Chondrocyte (in vitro differentiated cells): Measurements from ENCODE around the gene MMP7. TPM values are rescaled to one million over a fixed set of nuclear protein-coding genes. Genes with fewer than 3 reads are reported as not detected.

ENCODE experiments used
- DNase-seq: peaks from one replicate; pipeline ENCODE4 v3.0.0; 2021; ENCODE audit warnings: mixed read lengths, low spot score
- H3K27ac Mint-ChIP-seq: one replicate; pipeline ENCODE4 v1.8.0; 2021; ENCODE audit warnings: mild to moderate bottlenecking, moderate library complexity, mixed read lengths; ENCODE audit not compliant: unreplicated experiment
- H3K27me3 Mint-ChIP-seq: 2 replicates; pipeline ENCODE4 v1.8.0; 2021; ENCODE audit warnings: low read depth, mixed read lengths
- H3K36me3 Mint-ChIP-seq: 2 replicates; pipeline ENCODE4 v1.8.0; 2021; ENCODE audit warnings: low read depth, mixed read lengths
- H3K4me1 Mint-ChIP-seq: 2 replicates; pipeline ENCODE4 v1.8.0; 2021; ENCODE audit warnings: low read depth, mild to moderate bottlenecking, mixed read lengths
- H3K4me3 Mint-ChIP-seq: one replicate; pipeline ENCODE4 v1.8.0; 2021; ENCODE audit warnings: mild to moderate bottlenecking, moderate library complexity, mixed read lengths; ENCODE audit not compliant: unreplicated experiment
- H3K9me3 Mint-ChIP-seq: 2 replicates; pipeline ENCODE4 v1.8.0; 2021; ENCODE audit warnings: low read depth, mixed read lengths
- CTCF ChIP-seq: fragments of 200-600 bp; sonication (generic); IDR thresholded peaks from 2 replicates; pipeline ENCODE4 v1.5.0; 2021; ENCODE audit warnings: antibody characterized with exemption, mild to moderate bottlenecking, moderate library complexity
- long read RNA-seq: library from polyadenylated mRNA; stranded (forward); transcript quantifications from one replicate; pipeline ENCODE4 v2.0.0, GENCODE V29; 2021
- total RNA-seq: library from RNA; stranded (reverse); gene quantifications from 3 replicates; pipeline ENCODE4 v1.2.1, GENCODE V29; 2021

MMP7 gene
- total RNA-seq = 0.50 to 0.51 TPM in 2 of 3 replicates, not detected in the other
- long read RNA-seq = 0 reads

DNA sequence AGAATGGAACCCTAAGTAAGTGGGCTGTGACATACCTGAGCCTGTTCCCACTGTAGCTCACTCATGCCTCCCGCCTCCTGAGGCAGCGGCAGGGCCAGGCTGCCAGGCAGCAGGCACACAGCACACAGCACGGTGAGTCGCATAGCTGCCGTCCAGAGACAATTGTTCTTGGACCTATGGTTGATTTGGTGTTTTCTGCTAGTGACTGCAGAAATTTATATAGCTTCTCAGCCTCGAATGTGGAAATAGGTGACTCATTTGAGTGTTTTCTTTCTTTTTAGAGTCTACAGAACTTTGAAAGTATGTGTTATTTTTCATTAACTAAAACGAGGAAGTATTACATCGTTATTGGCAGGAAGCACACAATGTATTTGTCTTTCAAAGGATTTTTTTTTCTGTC lies at the start of gene MMP7:
Gene MMP7, minus strand, starts transcription at position 190 of the 400 bp plus-strand sequence. Its CDS starts 47 bp downstream, at position 143.
- H3K4me3 Mint-ChIP-seq = peak within 1 kb of the TSS; percentile 8
- peak within 1 kb of the TSS; percentile 9 for H3K27ac Mint-ChIP-seq

GRCh38 chr11:102577723-102578122 lies 47.2 kb upstream of the MMP7 start:
- Mint-ChIP-seq H3K4me3 (no peak overlapping the region), H3K4me1 (peaks cover 8% of the 10 kb centered on the region), H3K27me3 (no peaks in the 10 kb centered on the region), H3K9me3 (no peaks in the 10 kb centered on the region), H3K27ac (no peak overlapping the region), H3K36me3 (no peaks in the 10 kb centered on the region)
- no peak for DNase-seq
- no peak for TF ChIP-seq CTCF

More for the DNA sequence above, at the start of gene MMP7:
- no peaks in the 10 kb centered on the region for H3K9me3 Mint-ChIP-seq
- H3K4me1 Mint-ChIP-seq = peaks cover 9% of the 10 kb centered on the region
- no peak for TF ChIP-seq CTCF
- DNase-seq = peak; percentile 52
- H3K27me3 Mint-ChIP-seq = peaks cover 7% of the 10 kb centered on the region
- H3K36me3 Mint-ChIP-seq = no peaks in the 10 kb centered on the region

DNA sequence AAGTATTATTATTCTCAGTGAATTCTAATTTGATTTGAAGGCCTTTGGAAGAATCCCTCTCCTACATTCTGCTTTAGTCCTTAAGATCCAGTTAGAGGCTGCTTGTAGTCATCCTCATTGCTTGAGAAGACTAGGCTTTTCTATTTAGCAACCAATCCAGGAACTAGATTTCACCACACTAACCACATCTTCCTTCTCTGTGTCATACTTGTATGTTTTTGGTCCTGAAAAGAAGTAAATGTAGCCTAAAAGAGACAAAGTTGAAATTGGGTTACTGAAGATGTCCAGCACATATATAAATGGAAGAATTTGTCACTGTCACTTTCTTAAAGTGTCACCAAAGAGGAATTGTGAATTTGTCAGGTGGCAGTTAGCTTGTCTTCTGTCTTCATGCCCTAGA lies 46.6 kb upstream of the MMP7 start:
- H3K36me3 Mint-ChIP-seq = no peaks in the 10 kb centered on the region
- no peak overlapping the region for H3K4me3 Mint-ChIP-seq
- no peak overlapping the region for H3K27ac Mint-ChIP-seq
- DNase-seq = no peak
- peaks cover 6% of the 10 kb centered on the region for H3K4me1 Mint-ChIP-seq
- H3K27me3 Mint-ChIP-seq = no peaks in the 10 kb centered on the region
- H3K9me3 Mint-ChIP-seq = peaks cover 2% of the 10 kb centered on the region
- TF ChIP-seq CTCF = no peak

DNA sequence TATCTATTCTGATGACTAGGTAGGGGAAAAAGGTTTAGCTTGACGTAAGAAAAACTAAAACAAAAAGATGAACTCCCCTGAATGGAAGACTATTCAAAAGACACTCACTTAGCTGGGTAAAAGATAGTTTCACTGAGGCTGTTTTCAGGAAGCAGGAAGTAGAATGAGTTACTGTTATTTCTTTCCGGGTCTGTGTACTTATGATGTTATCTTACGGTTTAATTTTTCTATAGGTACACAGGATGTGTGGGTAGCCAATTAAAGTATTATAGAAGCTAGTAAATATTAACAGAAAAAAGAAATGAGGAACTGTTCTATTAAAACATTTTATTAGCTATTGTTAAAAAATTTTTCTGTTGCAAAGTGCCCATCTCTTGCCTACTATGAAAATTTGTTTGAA lies 45.8 kb upstream of the MMP7 start:
- Mint-ChIP-seq H3K9me3 (peaks cover 7% of the 10 kb centered on the region), H3K4me1 (peaks cover 4% of the 10 kb centered on the region), H3K4me3 (no peak overlapping the region), H3K27me3 (no peaks in the 10 kb centered on the region), H3K36me3 (no peaks in the 10 kb centered on the region), H3K27ac (no peak overlapping the region)
- DNase-seq = no peak
- TF ChIP-seq CTCF = no peak

DNA sequence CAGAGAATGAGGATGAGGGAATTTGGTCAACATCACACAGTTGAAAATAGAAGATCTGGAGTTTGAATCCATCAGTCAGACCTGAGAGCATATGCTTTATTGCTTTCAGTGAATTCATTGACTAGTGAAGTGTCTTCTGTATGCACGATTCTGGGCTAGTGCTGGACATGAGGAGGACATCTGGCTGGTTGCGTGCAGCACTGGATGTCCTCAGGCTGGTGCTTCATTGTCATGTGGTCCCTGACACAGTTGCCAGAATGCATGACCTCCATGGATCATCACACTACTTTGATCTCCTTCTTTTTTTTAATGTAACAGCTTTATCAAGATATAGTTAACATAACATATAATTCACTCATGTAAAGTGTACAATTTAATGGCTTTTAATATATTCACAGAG lies 44.5 kb upstream of the MMP7 start:
- H3K4me3 Mint-ChIP-seq = no peak overlapping the region
- no peak for DNase-seq
- no peaks in the 10 kb centered on the region for H3K36me3 Mint-ChIP-seq
- no peak for TF ChIP-seq CTCF
- H3K9me3 Mint-ChIP-seq = peaks cover 7% of the 10 kb centered on the region
- peaks cover 2% of the 10 kb centered on the region for H3K4me1 Mint-ChIP-seq
- no peak overlapping the region for H3K27ac Mint-ChIP-seq
- H3K27me3 Mint-ChIP-seq = no peaks in the 10 kb centered on the region
